OCI-LY1 (cell line): ENCODE results near the gene IFT57.

Source experiments
- EZH2 ChIP-seq: fragments of 200-600 bp; sonication (generic), shearing (Covaris generic); IDR thresholded peaks from 2 replicates; pipeline ENCODE4 v1.8.0; 2017; ENCODE audit warnings: borderline replicate concordance, mixed run types, mild to moderate bottlenecking, antibody characterized with exemption, low read length, moderate library complexity, mixed read lengths
- TF ChIP-seq, protein P1 (sequence below): fragments of 200-600 bp; sonication (generic), shearing (Covaris generic); IDR thresholded peaks from 2 replicates; pipeline ENCODE4 v1.5.1; 2017; ENCODE audit warnings: mild to moderate bottlenecking, antibody characterized with exemption, low read length, moderate library complexity, mixed read lengths

GRCh38 chr3:108164391-108164790 lies 57.8 kb downstream of the IFT57 start:
- TF ChIP-seq, protein P1, sequence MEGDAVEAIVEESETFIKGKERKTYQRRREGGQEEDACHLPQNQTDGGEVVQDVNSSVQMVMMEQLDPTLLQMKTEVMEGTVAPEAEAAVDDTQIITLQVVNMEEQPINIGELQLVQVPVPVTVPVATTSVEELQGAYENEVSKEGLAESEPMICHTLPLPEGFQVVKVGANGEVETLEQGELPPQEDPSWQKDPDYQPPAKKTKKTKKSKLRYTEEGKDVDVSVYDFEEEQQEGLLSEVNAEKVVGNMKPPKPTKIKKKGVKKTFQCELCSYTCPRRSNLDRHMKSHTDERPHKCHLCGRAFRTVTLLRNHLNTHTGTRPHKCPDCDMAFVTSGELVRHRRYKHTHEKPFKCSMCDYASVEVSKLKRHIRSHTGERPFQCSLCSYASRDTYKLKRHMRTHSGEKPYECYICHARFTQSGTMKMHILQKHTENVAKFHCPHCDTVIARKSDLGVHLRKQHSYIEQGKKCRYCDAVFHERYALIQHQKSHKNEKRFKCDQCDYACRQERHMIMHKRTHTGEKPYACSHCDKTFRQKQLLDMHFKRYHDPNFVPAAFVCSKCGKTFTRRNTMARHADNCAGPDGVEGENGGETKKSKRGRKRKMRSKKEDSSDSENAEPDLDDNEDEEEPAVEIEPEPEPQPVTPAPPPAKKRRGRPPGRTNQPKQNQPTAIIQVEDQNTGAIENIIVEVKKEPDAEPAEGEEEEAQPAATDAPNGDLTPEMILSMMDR, result no peak
- TF ChIP-seq EZH2, result no peak
